ENCODE data around the gene MTX1.
"Not testable (repeated sequence)": the region's sequence is repeated elsewhere in the genome, so short reads cannot be mapped to it uniquely, and the experiment has no call there.

The MTX1 gene

DNA sequence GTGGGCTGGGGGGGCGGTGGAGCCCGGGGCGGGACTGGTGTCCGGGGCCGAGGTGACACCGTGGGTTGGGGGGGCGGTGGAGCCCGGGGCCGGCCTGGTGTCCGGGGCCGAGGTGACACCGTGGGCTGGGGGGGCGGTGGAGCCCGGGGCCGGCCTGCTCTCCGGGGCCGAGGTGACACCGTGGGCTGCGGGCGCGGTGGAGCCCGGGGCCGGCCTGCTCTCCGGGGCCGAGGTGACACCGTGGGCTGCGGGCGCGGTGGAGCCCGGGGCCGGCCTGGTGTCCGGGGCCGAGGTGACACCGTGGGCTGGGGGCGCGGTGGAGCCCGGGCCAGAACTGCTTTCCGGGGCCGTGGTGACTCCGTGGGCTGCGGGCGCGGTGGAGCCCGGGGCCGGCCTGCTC is 18.6 kb upstream of the MTX1 start:
- DNase-seq: not testable (repeated sequence)

DNA sequence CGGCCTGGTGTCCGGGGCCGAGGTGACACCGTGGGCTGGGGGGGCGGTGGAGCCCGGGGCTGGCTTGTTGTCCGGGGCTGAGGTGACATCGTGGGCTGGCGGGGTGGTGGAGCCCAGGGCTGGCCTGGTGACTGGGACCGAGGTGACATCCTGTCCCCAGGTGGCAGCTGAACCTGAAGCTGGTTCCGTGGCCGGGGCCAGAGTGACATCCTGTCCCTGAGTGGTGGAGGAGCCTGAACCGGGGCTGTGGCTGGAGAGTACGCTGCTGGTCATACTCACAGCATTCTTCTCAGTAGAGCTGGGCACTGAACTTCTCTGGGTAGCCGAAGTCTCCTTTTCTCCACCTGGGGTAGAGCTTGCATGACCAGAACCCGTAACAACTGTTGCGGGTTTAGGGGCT is 16.6 kb upstream of the MTX1 start:
- DNase-seq: no peak

DNA sequence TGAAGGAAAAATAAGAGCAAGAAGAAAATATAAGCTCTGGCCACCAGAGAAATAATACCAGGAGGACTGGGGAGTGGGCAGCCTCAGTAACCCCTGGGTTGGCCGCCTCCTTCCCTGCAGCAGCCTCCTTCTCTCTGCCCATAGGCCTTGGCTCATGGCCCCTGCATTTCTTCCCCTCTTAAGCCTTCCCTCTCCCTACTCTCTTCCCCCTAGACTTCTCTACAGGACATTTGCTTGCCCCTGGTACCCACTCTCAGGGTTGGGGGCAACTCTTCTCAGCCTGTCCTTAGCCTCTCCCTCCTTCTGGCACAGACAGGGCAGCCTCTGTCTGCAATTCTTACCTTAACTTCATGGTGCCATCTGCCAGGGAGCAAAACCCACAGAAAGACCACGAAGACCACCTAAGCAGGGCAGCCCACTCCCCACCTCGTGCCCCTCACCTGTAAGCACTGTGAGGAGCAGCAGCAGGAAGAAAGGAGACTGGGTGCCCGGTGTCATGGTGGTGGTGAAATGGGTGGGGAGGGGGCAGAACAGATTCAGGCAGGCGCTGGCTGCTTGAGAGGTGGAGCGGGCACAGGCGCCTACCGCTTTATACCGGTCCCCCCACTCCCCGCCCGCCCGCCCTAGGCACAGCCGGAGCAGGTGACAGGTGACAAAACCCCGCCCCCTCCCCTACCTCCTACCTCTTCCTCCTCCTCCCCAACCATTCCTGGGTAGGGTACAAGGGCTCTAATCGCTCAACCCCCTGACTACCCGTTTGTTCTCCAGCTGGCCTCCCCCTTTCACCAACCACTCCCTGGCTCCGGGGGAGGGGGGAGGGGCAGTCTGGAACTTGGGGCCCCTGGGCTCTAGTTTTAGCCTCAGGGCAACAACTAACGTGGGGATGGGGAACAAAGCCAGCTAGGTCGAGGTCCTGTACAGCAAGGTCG is 15.9 kb upstream of the MTX1 start:
- peak; percentile 87 for DNase-seq

DNA sequence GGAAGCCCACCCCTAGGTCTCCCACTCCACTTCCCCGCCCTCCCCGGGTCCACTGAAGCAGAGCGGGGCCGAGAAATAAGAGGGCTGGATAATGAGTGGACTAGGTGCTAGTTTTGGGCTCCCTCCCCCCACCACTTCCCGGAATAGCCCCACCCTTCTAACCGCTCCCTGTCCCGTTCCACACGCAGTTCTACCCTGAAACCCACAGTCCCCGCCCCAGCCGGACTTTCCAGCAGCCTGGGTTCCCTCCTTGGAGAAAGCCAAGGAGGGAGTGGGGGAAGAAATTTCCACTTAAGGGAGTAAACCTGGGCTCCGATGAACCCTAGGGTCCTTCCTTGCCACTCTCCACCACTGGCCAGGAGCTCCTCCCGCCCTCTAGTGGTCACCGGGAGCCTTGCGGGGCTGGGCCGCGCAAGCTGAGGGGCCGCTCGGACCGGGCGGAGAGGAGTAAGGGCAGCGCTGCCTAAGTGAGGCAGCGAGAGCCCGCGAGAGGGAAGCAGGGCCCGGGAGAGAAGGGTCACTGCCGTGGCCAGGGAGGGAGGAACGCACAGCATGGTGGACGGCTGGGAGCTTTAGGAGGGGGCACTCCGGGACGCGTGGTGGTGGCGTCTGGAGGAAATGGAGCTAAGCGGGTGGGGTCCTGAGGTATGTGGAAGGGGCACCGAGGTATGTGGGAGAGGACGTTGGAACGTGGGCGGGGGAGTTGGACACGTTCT is 15.1 kb upstream of the MTX1 start:
- peak; percentile 80 for DNase-seq

DNA sequence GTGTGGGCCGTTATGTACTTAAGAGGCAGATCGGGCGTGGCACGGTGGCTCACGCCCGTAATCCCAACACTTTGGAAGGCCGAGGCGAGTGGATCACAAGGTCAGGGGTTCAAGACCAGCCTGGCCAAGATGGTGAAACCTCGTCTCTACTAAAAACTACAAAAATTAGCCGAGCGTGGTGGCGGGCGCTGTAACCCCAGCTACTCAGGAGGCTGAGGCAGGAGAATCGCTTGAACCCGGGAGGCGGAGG is 14.6 kb upstream of the MTX1 start:
- not testable (repeated sequence) for DNase-seq

DNA sequence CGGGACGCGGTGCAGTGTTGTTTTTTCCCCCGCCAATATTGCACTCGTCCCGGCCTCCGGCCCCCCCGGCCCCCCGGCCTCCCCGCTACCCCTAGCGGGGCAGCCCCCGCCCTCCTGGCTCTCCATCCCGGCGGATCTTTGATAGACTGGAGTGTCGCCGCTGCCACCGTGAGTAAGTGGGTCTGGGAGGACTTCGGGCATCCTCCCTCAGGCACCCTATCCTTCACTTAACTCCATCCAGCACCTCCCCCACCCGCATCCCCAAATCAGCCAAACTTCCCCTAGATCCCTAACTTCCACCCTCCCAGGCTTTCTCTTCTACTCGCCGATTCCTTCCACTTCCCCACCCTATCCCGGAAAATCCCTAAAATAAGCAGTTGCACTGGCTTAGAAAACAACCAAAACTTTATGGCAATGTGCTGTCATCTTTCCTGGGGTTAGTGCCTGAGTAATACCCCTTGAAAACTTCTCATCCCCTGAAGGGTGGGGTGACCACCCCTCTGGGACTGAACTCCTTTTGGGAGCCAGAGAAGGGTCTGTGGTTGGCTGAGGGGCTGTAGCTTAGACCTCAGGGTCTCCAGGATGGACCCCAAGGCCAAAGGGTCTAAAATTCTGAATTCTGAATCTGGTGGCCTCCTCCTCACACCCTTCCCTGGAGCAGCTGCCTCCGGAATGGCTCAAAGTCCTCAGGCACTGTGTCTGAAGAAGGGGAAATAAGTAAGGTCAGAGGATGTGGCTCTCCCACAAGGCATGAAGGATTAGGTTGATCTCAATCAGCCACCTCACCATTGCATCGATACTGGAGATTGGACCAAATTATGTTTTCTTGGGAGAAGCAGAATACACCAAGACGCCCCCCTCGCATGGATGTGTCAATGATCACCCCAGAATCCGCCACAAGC is 13.0 kb upstream of the MTX1 start:
- DNase-seq: no peak

DNA sequence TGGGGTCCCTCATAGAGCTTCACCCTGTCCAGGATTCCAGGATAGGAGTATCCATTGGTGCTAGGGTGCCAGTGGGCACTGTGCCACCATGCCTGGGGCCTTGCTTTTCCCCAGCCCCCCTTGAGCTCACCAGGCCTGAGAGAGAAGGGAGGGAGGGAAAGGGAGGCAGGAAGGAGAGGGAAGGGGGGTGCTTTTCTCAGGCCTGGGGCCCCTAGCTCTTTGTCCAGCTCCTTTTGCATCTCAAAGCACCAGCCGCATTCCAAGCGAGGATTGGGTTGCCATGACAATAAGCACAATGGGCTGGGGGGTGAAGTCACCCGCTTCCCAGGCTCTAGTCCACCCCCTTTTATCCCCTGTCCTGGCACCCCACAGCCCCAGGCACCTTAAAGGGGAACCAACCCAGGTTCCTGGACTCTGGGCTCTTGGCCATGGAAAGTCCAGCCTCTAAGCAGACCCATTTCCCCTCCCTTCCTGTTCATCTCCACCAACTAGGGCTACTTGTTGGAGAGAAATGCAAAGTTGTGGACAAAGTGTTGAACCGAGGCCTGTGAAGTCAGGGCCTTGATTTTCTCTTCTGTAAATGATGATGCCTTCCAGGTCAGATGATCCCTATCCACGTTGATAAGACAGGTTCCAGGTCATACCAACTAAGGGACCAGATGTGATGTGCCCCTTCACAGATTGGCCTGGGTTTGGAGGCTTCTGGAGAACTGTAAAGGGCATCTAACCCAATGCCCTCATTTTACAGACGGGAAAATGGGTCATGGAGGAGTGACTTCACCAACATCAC is 12.2 kb upstream of the MTX1 start:
- DNase-seq: no peak

DNA sequence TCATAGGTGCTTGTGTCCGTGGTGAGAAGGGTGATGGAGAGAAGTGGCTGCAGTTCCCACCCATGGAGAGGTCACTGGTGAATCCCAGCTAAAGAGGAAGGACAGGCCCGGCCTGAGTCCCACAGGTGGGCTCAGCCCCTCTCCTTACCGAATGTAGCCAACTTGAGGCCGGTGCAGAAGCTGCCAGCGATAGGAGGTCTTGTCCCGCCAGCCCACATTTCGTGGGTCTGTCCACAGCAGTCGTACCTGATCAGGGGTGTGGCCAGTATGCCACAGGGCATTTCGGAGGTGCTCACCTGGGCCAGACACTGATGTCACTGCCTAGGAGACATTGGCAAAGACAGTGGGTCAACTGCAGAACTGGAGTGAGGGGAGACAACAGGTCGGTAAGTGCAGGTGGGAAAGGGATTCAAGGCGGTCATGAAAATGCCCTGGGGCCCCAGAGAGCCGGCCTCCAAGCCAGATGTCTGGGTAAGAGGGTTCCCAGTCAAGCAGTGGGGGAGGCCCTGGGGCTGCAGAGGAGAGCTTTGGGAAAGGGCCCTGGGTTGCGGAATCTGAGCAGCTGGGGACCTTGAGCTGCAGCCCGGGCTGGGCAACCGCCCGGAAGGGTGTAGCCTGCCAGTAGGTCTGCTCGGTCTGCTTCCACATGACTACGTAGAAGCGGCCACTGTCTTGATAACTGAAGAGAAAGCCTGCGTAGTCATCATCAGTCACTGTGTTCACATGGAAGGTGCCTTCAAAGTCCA is 11.4 kb upstream of the MTX1 start:
- no peak for DNase-seq

DNA sequence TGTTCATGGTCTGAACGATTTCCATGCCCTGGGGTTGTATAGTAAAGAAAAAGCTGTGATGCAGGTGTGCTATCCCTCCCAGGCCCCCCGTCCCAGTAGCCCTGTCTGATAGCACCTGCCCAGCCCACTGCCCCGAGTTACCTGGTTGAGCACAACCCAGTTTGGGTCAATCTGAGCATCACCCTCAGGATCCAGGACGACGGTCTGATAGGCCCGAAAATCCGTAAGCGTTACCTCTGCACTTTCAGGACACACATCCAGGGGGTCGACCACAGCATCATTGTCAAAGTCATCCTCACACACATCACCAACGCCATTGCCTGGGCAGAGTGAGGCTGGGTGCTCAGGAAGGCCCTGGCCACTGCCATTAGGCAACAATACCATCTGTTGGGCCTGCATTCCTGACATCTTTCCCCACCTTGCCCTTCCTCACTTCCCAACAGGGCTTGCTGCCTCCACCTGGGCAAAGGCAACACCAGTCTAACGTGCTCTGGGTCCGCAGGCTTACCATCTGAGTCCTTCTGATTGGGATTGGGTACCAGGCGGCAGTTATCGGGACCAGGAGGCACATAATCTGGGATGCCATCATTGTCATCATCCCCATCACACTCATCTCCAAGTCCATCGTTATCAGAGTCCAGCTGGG is 10.5 kb upstream of the MTX1 start:
- no peak for DNase-seq

DNA sequence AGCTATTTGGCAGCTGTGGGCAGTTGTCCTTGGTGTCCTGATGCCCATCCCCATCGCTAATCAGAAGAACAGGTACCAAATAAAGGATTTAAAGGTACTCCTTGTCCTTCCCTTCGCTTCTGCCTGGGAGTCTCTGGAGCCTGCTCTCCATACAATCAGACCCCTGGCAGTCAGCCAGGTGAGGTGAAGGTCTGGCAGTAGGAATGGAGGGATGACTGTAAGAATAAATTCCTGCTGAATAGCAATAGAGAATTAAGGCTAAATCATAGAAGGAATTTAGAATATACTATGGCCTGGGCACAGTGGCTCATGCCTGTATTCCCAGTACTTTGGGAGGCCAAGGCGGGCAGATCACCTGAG is 10.0 kb upstream of the MTX1 start:
- no peak for DNase-seq

DNA sequence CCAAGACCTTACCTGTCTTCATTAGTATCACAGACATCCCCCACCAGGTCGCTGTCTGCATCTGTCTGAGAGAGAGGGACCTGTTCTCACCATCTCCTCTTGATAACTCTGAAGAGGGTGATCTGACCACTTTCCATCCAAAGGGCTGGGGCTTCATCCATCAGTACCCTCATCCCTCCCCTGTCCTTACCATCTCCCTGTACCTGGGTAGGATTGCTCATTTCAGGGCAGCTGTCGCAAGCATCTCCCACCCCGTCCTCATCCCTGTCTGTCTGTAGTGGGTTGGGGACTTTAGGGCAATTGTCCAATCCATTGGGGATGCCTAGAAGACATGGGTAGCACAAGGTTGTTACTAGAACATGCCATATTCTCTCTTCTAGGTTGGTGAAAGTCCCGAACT is 8.7 kb upstream of the MTX1 start:
- no peak for DNase-seq

DNA sequence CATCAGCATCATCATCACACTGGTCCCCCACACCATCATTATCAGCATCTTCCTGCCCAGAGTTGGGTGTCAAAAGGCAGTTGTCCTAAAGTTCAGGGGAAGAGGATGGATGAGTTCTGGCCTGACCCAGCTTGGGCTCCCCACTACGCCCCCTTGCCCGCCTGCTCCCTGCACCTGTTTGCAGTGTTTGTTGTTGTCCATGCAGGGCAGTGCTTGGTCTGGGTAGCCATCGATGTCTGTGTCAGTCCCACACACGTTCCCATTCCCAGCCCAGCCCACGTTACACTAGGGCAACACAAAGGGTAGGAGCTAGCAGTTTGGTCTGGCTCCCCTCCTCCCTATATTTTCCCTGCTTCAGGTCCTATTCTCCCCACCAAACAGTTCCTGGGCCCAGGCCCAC is 7.6 kb upstream of the MTX1 start:
- DNase-seq: no peak

DNA sequence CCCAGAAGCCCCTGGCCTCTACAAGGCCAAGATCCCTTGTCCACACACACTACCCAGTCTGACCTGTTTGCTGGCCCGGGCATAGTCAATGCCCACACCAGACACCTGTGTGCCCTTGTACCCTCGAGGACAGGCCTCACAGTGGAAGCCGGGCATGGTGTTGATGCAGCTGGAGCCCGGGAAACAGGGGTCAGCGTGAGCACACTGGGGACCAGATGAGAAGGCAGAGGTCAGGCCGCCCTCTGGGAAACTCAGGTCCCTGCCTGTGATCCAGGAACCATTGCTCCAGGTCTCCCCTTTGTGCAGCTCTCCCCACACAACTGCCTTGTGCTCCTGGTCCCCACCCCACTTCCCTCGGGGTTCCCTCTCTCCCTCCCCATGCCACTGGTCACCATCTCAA is 6.3 kb upstream of the MTX1 start:
- DNase-seq: no peak

DNA sequence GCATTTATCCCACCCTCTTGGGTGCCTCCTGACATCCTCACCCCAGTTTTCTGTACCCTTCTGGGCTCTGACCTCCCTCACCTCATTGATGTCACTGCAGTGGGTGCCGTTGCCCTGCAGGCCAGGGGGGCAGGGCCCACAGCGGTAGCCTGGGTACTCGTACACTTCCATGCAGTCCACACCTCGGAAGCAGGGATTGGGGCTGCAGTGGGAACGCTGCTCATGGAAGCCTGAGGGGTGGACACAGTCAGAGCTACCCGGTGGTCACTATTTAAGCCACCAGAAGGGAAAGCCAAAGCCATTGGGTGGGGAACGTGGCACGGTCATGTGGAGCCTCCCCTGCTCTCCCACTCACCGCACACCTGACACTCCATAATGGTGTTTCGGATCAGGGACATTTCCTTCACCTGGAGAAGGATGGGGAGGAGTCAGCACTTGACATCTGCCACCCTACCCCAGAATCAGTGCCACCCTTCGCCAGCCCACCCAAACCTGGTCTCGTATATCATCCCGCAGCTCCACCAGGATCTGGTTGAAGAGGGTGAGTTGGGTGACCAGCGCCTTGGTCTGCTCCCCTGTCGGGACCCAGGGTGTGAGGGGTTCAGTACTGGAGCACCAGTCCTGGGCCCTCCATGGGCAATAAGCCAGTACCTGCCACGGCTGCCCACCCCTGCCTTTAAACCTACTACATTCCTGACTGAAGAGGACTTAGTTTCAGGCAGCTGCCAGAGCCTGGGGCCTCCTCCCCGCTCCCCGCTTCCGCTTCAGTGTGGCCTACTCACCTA is 5.6 kb upstream of the MTX1 start:
- no peak for DNase-seq

DNA sequence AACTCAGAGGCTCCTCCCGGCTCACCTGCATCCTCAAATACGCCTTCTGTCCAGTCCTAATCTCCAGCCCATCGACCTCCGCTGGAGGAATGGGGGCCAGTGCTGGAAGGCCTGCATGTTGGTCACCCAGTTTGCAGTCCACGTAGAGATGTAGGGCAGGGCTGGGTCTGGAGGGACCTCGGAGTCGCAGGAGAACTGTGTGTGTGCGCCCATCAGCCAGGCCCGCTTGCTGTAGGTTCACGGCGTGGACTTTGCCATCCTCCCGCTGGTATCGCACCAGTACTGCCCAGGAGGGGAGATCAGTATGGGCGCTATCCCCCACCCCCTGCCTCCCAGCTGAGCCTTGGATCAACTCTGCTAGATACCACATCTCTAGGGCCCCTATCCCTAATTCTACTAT is 3.5 kb upstream of the MTX1 start:
- no peak for DNase-seq

DNA sequence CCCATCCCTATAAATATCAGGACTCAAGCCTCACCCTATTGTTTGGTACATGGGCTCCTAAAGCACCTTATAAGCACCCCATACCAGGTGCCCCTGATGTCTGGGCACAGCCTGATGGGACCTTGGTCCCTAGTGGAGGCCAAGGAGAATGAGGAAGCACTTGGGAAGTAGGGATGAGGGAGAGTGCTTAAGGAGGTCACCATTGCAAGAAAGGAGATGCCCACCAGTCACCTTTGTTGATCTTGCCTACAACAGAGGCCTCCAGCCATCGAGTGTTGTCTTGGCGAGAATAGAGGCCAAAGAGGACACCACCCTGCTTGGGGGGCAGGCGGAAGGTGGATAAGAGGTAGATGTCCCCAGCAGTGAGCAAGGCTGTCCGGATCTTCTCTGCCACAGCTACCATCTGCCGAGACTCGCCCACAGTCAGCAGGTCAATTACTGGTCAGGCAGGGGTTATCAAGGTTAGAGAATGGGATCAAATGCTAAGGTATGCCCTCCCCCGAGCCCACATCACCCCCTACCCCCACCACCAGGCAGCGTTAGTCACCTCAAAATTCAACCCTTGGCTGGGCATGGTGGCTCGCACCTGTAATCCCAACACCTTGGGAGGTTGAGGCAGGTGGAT is 2.4 kb upstream of the MTX1 start:
- DNase-seq: no peak

DNA sequence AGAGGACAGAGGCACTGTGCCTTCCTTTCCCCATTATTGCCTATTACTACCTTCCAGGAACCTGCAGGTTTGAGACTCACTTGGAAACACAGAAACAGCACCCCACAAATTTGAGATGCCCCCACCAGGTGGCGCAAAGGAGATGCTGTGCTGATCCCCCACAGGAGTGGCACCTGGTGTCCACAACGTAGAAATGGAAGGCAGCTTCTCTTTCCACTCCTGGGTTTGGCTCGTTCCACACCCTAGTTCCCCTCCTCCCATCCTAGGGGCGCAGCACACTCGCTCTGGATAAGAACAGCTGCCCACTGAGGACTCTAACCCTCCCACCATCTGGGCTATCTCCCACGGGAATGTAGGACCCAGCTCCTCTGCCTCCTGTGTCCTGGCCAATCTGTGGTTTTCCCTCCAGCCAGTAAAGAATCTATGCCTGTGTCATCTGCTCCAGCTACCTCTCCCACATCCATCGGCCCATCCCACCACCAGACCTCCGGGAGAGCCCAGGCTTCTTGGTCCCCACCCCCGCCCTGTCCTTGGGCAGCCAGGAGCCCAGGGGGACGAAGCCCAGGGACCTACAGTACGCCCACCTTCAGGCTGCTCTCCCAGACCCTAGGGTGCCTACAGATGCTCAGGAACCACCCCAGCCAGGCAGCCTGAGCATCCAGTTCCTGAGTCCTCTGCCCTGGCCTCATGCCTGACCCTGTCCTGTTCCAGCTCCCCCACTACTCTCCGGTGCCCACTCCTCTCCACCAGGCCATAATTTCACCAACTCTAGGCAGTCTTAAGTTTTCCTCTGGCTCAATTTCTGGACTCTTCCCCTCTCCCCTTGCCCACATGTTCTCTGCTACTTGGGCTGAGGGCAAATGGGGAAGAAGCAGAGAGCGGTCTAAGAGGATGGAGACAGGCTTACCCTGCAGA is 1.3 kb upstream of the MTX1 start:
- DNase-seq: peak; percentile 85

DNA sequence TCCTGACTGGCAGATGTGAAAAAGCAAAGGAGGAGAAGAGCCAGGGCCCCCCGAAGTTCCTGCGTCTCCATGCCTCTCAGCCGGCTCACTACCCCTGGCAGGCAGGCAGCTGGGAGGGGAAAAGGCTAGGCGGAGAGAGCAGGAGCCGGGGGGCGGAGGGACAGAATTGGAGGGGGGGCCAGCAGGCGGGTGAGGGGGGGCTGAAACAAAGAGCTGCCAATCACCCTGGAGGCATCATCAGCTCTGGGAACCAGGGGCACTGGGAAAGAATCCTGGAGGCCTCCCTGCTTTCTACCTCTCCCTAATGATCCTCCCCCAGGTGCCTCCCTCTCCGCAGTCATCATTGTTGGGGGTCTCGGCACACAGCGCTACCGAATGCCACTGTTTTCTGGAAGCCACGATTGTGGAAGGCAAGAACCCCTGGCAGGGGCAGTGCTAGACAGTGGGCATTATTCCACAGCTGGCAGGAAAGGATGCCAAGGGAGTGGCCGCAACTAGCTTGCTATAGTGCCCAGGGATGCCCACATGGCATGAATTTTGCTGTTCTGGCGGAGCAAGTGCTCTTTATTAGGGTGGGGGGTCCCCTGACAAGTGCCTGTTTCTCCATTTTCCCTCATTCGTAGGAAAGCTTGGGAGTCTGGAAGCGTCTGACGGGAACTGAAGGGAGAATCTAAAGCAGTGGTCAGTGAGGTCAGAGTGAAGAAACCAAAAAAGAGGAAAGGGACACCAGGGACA is 522 bp upstream of the MTX1 start, which contains the start of gene THBS3:
TSS of gene THBS3 (minus strand) at position 92 of the 735 bp plus-strand sequence. CDS start at position 71, 21 bp downstream.
- peak; percentile 64 for DNase-seq
